ENCODE measurements around the gene MRPL11. TPM values are rescaled to one million over a fixed set of nuclear protein-coding genes. Genes with fewer than 3 reads are reported as not detected.

MRPL11 gene
- total and polyA plus RNA-seq, 2 of the 13 experiments (the other 11 are each of a cell fraction or from before 2014, with no cell fraction given): 72.9 to 176 TPM

- TF ChIP-seq GMEB1 (CRISPR knock-in tag; IDR thresholded peaks at IDR 0.05; ENCODE audit: borderline replicate concordance) (peak; percentile 96), ELK4 (CRISPR knock-in tag; IDR thresholded peaks at IDR 0.05; ENCODE audit: borderline replicate concordance) (peak; percentile 100; the same call in 1 of the 2 replicates), SRY (CRISPR knock-in tag; IDR thresholded peaks at IDR 0.05) (peak; percentile 100), ZNF276 (CRISPR knock-in tag; IDR thresholded peaks at IDR 0.05; ENCODE audit: low read depth) (peak; percentile 100), IRF2 (CRISPR knock-in tag; IDR thresholded peaks at IDR 0.05) (peak; percentile 100), ZNF740 (CRISPR knock-in tag; IDR thresholded peaks at IDR 0.05) (peak; percentile 100), ZNF670 (CRISPR knock-in tag; IDR thresholded peaks at IDR 0.05; ENCODE audit: borderline replicate concordance) (peak; percentile 100), ATM (IDR thresholded peaks at IDR 0.05; ENCODE audit: borderline replicate concordance) (no peak), IRX3 (CRISPR knock-in tag; IDR thresholded peaks at IDR 0.05; ENCODE audit: borderline replicate concordance, low read depth) (peak; percentile 100), HIVEP1 (CRISPR knock-in tag; IDR thresholded peaks at IDR 0.05) (peak; percentile 100), SNRNP70 (IDR thresholded peaks at IDR 0.05; ENCODE audit: low read depth, low read length) (no peak), RORA (CRISPR knock-in tag; IDR thresholded peaks at IDR 0.05) (peak; percentile 100), ZNF609 (CRISPR knock-in tag; IDR thresholded peaks at IDR 0.05; ENCODE audit: borderline replicate concordance) (peak; percentile 99), ZNF354B (CRISPR knock-in tag; IDR thresholded peaks at IDR 0.05) (peak; percentile 100), HIC2 (CRISPR knock-in tag; IDR thresholded peaks at IDR 0.05; ENCODE audit: low read depth) (peak; percentile 100)
These were observed 17.0 kb downstream of the MRPL11 start (continued) for GRCh38 chr11:66421492-66422205.

All from HepG2 (cell line).